SU-DHL-6 (cell line): Measurements from ENCODE around the gene BCL2L15.

Experiments
- H2AFZ ChIP-seq: fragments of 200-600 bp; sonication (generic); 2 replicates; pipeline ENCODE4 v1.6.1; 2014; ENCODE audit warnings: low read depth, mild to moderate bottlenecking, moderate library complexity, mixed read lengths, antibody characterized with exemption, low read length; ENCODE audit not compliant: severe bottlenecking
- H3F3A ChIP-seq: fragments of 200-600 bp; shearing (Covaris generic); 2 replicates; pipeline ENCODE4 v1.6.0; 2016; ENCODE audit warnings: antibody characterized with exemption, mild to moderate bottlenecking; ENCODE audit not compliant: insufficient read depth
- H3K27ac ChIP-seq: fragments of 200-600 bp; sonication (generic); 2 replicates; pipeline ENCODE4 v1.5.1; 2016; ENCODE audit warnings: low read depth, mild to moderate bottlenecking, low read length, moderate library complexity, mixed read lengths
- H3K27me3 ChIP-seq: fragments of 200-600 bp; sonication (generic), shearing (Covaris generic); 2 replicates; pipeline ENCODE4 v1.6.0; 2014; ENCODE audit warnings: mild to moderate bottlenecking, low read length
- H3K36me3 ChIP-seq: fragments of 200-600 bp; sonication (generic); 2 replicates; pipeline ENCODE4 v1.6.1; 2014; ENCODE audit warnings: mild to moderate bottlenecking, low read length, mixed read lengths
- H3K4me2 ChIP-seq: fragments of 300-600, 200-600 bp; shearing (Covaris generic), sonication (generic); 2 replicates; pipeline ENCODE4 v1.6.0; 2014; ENCODE audit warnings: low read length, low read depth, mild to moderate bottlenecking; ENCODE audit not compliant: poor library complexity, severe bottlenecking
- H3K4me3 ChIP-seq: fragments of 200-600 bp; sonication (generic); 2 replicates; pipeline ENCODE4 v1.5.1; 2014; ENCODE audit warnings: antibody characterized with exemption, low read length, mild to moderate bottlenecking, mixed read lengths; ENCODE audit not compliant: insufficient read depth, poor library complexity, severe bottlenecking
- H3K79me2 ChIP-seq: fragments of 200-600 bp; sonication (generic); 2 replicates; pipeline ENCODE4 v1.6.1; 2014; ENCODE audit warnings: mild to moderate bottlenecking, low read length, moderate library complexity; ENCODE audit not compliant: insufficient read depth
- H3K9ac ChIP-seq: fragments of 200-600 bp; sonication (generic); 2 replicates; pipeline ENCODE4 v1.7.0; 2014; ENCODE audit warnings: mild to moderate bottlenecking, low read length
- H3K9me2 ChIP-seq: fragments of 200-600 bp; sonication (generic); replicated peaks from 2 replicates; pipeline ENCODE4 v1.6.1; 2014; ENCODE audit warnings: low read length; ENCODE audit not compliant: insufficient read depth
- H3K9me3 ChIP-seq: fragments of 200-600 bp; sonication (generic); 2 replicates; pipeline ENCODE4 v1.6.1; 2014; ENCODE audit warnings: low read length, mixed read lengths; ENCODE audit not compliant: insufficient read depth
- H4K20me1 ChIP-seq: fragments of 200-600 bp; sonication (generic); 2 replicates; pipeline ENCODE4 v1.6.1; 2014; ENCODE audit warnings: low read depth, mild to moderate bottlenecking, antibody characterized with exemption, low read length, moderate library complexity, mixed read lengths
- CTCF ChIP-seq: fragments of 200-600 bp; sonication (generic); IDR thresholded peaks from one replicate; pipeline ENCODE4 v1.5.1; 2017; ENCODE audit warnings: antibody characterized with exemption, mild to moderate bottlenecking, low read length, moderate library complexity; ENCODE audit not compliant: insufficient read depth, poor library complexity, severe bottlenecking
- EZH2phosphoT487 ChIP-seq: fragments of 200-600 bp; sonication (generic), shearing (Covaris generic); conservative IDR thresholded peaks from 2 replicates; pipeline ENCODE4 v1.6.1; 2018; ENCODE audit warnings: mild to moderate bottlenecking, antibody characterized with exemption, low read length, moderate library complexity, mixed read lengths

Gene BCL2L15

GRCh38 chr1:113879739-113880038, 7.7 kb downstream of the BCL2L15 start:
- no peaks in the 10 kb centered on the region for H4K20me1 ChIP-seq
- H3K4me2 ChIP-seq: no peak overlapping the region
- H3K9me2 ChIP-seq: no peaks in the 10 kb centered on the region
- H3K36me3 ChIP-seq: no peaks in the 10 kb centered on the region
- no peaks in the 10 kb centered on the region for H3F3A ChIP-seq
- no peak overlapping the region for H3K9ac ChIP-seq
- H3K79me2 ChIP-seq: no peaks in the 10 kb centered on the region
- no peak for TF ChIP-seq CTCF
- no peak for TF ChIP-seq EZH2phosphoT487
- no peak overlapping the region for H2AFZ ChIP-seq
- H3K27ac ChIP-seq: no peak overlapping the region
- no peaks in the 10 kb centered on the region for H3K27me3 ChIP-seq
- no peak overlapping the region for H3K4me3 ChIP-seq
- no peaks in the 10 kb centered on the region for H3K9me3 ChIP-seq

- Histone ChIP-seq H3K4me3 (no peak overlapping the region), H3K9me3 (no peaks in the 10 kb centered on the region), H3K9ac (no peak overlapping the region), H3K9me2 (no peaks in the 10 kb centered on the region), H3K79me2 (peaks cover 3% of the 10 kb centered on the region; the same call in 1 of the 2 replicates), H3K27ac (no peak overlapping the region), H3K4me2 (no peak overlapping the region), H4K20me1 (no peaks in the 10 kb centered on the region), H3K36me3 (no peaks in the 10 kb centered on the region), H3K27me3 (no peaks in the 10 kb centered on the region), H2AFZ (no peak overlapping the region), H3F3A (peaks cover 32% of the 10 kb centered on the region)
- no peak for TF ChIP-seq EZH2phosphoT487
- no peak for TF ChIP-seq CTCF
Observed at GRCh38 chr1:113876176-113876575, 11.2 kb downstream of the BCL2L15 start.

GRCh38 chr1:113875714-113876113, 11.7 kb downstream of the BCL2L15 start:
- no peak overlapping the region for H3K4me3 ChIP-seq
- no peak overlapping the region for H3K9ac ChIP-seq
- H2AFZ ChIP-seq: no peak overlapping the region
- H3K79me2 ChIP-seq: peaks cover 7% of the 10 kb centered on the region
- H3K4me2 ChIP-seq: no peak overlapping the region
- H3K36me3 ChIP-seq: no peaks in the 10 kb centered on the region
- peaks cover 37% of the 10 kb centered on the region for H3F3A ChIP-seq
- H3K9me3 ChIP-seq: no peaks in the 10 kb centered on the region
- no peak overlapping the region for H3K27ac ChIP-seq
- H4K20me1 ChIP-seq: no peaks in the 10 kb centered on the region
- no peaks in the 10 kb centered on the region for H3K9me2 ChIP-seq
- TF ChIP-seq EZH2phosphoT487 (no peak), CTCF (no peak)
- no peaks in the 10 kb centered on the region for H3K27me3 ChIP-seq
